Tibial artery (tissue), 4 donors: ENCODE data around the gene ROBO4.

Experiments
- DNase-seq, 2 donors: peaks; one replicate each; pipeline ENCODE4 v3.0.0-alpha.2; 2019
- H3K27ac ChIP-seq, 2 donors: fragments of 200-600 bp; sonication (generic) in 1 of 2; 1 replicate in 1 of 2; 2 replicates in 1 of 2; pipeline ENCODE4 v1.5.1; 2018 to 2019; ENCODE audit warnings: mild to moderate bottlenecking in 1 of 2
- H3K27me3 ChIP-seq, 2 donors: fragments of 200-600 bp; sonication (generic) in 1 of 2; one replicate each; pipeline versions ENCODE4 v1.5.1 to v1.6.0; 2016 to 2019
- H3K36me3 ChIP-seq, 3 donors: fragments of 200-600 bp; sonication (generic) in 2 of 3; one replicate each; pipeline ENCODE4 v1.5.1; 2016 to 2019; ENCODE audit warnings: mild to moderate bottlenecking in 2 of 3
- H3K4me1 ChIP-seq, 4 donors: fragments of 200-600 bp; sonication (generic) in 2 of 4; 1 replicate in 3 of 4; 2 replicates in 1 of 4; pipeline ENCODE4 v1.5.1; 2016 to 2019
- H3K4me3 ChIP-seq, 2 donors: fragments of 200-600 bp; sonication (generic) in 1 of 2; 1 replicate in 1 of 2; 2 replicates in 1 of 2; pipeline ENCODE4 v1.5.1; 2018 to 2019; ENCODE audit warnings: mild to moderate bottlenecking in 2 of 2
- H3K9me3 ChIP-seq, 3 donors: fragments of 200-600 bp; sonication (generic) in 1 of 3; one replicate each; pipeline ENCODE4 v1.5.1; 2016 to 2019
- intact Hi-C: fragments of 100-400 bp; cut with DNase I; formaldehyde crosslinking; loops from one replicate; pipeline ENCODE4 v1.15.0; 2023; ENCODE audit warnings: low total_unique reads
- TF ChIP-seq, protein P1 (sequence below), 2 experiments: fragments of 200-600 bp in 1 of 2; fragments of 450-650 bp in 1 of 2; IDR thresholded peaks; one replicate each; pipeline ENCODE4 v1.5.1; 2017 to 2019; ENCODE audit warnings: antibody characterized with exemption in 2 of 2, mild to moderate bottlenecking in 1 of 2, moderate library complexity in 1 of 2

The ROBO4 gene

DNA sequence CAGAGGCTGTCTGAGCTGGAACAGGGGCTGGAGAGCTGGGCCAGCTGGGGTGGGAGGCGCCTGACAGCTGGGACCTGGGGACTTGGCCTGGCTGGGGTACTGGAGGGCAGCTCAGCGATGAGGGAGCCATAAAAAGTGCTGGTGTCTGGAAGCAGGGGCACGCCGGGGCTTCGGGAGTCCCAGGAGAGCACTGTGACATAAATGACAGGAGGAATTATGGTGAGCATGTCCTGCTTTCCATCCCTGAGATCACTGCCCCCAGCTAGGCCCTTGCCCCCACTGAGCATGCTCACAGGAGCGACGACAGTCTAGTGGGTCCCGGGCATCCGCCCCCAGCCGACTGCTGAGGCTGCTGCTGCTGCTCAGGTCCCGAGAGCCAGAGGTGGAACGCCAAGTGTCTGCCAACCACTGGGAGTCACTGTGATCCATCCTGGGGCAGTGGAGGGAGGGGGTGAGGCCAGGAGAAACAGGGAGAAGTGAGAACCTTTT lies 6.2 kb downstream of the ROBO4 start:
- intact Hi-C loops: no loop called here
- peaks cover 0 to 6% of the 10 kb centered on the region in 2 donors for H3K27me3 ChIP-seq
- no peaks in the 10 kb centered on the region for H3K36me3 ChIP-seq
- peak overlapping the region in 1 of 2 donors; percentile 25 for H3K27ac ChIP-seq
- peak; percentile 29 to 68 for DNase-seq
- H3K4me3 ChIP-seq: no peak overlapping the region
- no peaks in the 10 kb centered on the region for H3K9me3 ChIP-seq
- H3K4me1 ChIP-seq: peaks cover 0 to 11% (median 5%) of the 10 kb centered on the region in 4 donors
- TF ChIP-seq, protein P1, sequence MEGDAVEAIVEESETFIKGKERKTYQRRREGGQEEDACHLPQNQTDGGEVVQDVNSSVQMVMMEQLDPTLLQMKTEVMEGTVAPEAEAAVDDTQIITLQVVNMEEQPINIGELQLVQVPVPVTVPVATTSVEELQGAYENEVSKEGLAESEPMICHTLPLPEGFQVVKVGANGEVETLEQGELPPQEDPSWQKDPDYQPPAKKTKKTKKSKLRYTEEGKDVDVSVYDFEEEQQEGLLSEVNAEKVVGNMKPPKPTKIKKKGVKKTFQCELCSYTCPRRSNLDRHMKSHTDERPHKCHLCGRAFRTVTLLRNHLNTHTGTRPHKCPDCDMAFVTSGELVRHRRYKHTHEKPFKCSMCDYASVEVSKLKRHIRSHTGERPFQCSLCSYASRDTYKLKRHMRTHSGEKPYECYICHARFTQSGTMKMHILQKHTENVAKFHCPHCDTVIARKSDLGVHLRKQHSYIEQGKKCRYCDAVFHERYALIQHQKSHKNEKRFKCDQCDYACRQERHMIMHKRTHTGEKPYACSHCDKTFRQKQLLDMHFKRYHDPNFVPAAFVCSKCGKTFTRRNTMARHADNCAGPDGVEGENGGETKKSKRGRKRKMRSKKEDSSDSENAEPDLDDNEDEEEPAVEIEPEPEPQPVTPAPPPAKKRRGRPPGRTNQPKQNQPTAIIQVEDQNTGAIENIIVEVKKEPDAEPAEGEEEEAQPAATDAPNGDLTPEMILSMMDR (IDR thresholded peaks at IDR 0.05): no peak

DNA sequence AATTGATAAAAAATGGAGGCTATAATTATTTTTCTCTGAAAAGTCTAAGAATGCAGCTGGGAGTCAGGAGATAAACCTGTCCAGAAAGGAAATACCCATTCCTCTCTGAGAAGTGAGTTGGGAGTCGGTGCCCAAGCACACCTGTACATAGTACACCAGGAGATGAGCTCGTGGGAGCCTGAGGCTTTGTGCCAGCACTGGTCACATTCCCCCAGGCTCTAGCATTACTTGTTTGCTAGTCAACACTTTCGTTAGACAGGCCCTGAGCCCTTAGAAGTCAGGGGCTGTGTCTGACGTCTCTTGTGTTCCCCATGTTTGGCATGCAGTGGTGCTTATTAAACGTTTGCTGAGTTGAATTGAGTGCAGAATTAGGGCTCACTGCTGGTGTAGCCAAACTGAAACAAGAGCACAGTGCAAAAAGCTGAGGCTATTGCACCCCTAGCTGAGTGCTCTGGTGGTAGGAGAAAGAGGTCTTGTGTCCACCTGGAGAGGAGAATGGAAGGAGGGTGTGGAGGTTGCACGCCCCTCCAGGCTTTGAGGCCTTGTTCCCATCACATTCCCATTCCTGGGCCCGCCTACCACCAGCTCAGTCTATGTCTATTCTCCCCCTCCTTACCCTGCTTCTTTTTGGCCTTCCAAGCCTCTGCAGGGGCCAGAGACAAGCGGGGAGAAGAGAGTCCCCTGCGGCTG lies 6.8 kb downstream of the ROBO4 start:
- TF ChIP-seq, protein P1 (IDR thresholded peaks at IDR 0.05): no peak
- H3K4me1 ChIP-seq: peaks cover 0 to 11% (median 5%) of the 10 kb centered on the region in 4 donors
- peak in 1 of 2 donors; percentile 55 for DNase-seq
- intact Hi-C loops: no loop called here
- H3K27ac ChIP-seq: peak overlapping the region in 1 of 2 donors; percentile 25
- no peak overlapping the region for H3K4me3 ChIP-seq
- no peaks in the 10 kb centered on the region for H3K9me3 ChIP-seq
- H3K27me3 ChIP-seq: peaks cover 0 to 7% of the 10 kb centered on the region in 2 donors
- H3K36me3 ChIP-seq: no peaks in the 10 kb centered on the region

DNA sequence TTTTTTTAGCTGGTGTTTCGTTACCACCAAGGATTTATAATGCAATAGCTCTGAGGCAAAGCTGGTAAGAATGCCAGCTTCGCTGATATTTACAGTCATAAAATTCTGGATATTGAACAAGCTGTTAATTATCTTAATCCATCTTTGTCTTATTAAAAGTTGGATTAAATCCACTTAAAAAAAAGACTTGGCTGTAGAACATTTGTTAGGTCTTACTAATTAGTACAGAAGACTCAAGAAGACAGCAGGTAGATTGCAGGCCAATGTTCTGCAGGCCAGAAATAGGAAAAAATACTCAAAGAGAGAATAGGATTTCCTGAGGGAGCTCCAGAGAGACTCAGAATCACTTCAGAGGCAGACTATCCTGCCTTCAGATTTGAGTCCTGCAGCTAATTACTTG lies 7.5 kb downstream of the ROBO4 start:
- Histone ChIP-seq H3K4me1 (peaks cover 0 to 11% (median 5%) of the 10 kb centered on the region in 4 donors), H3K4me3 (no peak overlapping the region), H3K27ac (no peak overlapping the region), H3K36me3 (no peaks in the 10 kb centered on the region), H3K27me3 (peaks cover 0 to 8% of the 10 kb centered on the region in 2 donors), H3K9me3 (no peaks in the 10 kb centered on the region)
- TF ChIP-seq, protein P1 (IDR thresholded peaks at IDR 0.05): no peak
- intact Hi-C loops: no loop called here
- no peak for DNase-seq

DNA sequence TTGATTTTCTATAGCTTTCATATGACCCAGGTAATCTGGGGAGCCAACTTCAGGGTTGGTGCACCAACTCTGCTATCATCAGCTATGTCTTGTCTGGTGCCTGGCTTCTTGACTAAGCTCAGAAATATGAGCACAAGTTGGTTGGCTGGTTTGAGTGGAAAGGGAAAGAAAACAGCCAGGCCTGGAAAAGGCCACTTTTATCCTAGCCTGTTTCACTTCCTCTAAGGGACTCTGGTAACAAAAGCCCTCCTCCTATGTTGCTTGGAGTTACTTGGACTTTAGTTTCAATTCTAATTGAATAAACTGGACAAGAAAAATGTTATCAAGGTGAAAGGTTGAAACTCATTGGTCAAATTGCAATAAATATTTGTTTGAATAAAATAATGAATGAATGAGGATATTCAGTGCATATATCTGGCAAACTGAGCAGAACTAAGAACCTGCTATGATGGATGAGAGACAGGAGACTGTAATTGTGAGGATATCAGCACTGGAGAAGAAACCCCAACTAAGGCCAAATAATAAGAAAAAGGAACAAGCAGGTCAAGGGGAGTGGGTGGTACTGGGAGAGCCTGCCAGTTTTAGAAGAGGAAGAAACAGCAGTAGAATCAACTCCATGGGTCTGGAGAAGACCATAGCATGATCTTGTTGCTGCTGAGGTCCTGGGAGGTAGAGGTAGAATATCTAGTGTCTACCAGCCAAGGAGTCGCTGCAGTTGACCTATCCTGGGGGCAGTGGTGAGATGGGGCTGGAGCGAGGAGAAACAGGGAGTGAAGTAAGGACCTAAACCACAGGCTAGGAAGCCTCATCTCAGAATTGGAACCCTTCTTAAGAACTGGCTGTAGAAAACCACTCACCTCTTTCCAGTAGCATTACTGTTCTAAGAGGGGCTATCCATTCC lies 8.2 kb downstream of the ROBO4 start:
- no peak for DNase-seq
- TF ChIP-seq, protein P1 (IDR thresholded peaks at IDR 0.05): no peak
- H3K4me1 ChIP-seq: peaks cover 0 to 11% (median 5%) of the 10 kb centered on the region in 4 donors
- intact Hi-C loops: no loop called here
- H3K4me3 ChIP-seq: no peak overlapping the region
- no peaks in the 10 kb centered on the region for H3K9me3 ChIP-seq
- no peak overlapping the region for H3K27ac ChIP-seq
- peaks cover 0 to 14% of the 10 kb centered on the region in 2 donors for H3K27me3 ChIP-seq
- H3K36me3 ChIP-seq: no peaks in the 10 kb centered on the region

DNA sequence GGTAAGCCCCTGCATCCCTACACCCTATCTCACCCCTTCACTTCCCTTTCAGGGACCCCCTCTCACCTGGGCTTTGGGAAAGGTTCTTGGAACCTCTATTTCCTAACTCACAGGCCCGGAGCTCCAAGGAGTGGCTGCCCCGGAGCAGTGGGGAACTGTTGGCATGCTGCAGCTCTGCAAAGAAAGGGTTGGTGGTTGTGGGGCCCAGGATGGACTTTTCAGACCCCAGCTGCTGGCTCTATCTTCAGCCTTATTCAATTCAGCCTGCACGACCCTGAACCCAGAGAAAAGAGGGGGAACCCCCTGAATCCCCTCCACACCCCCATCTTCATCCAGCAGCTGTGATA lies 10.0 kb downstream of the ROBO4 start:
- no peak overlapping the region for H3K27ac ChIP-seq
- intact Hi-C loops: no loop called here
- TF ChIP-seq, protein P1 (IDR thresholded peaks at IDR 0.05): no peak
- H3K36me3 ChIP-seq: no peaks in the 10 kb centered on the region
- peak in 1 of 2 donors; percentile 48 for DNase-seq
- H3K4me3 ChIP-seq: no peak overlapping the region
- peaks cover 0 to 14% of the 10 kb centered on the region in 2 donors for H3K27me3 ChIP-seq
- H3K9me3 ChIP-seq: no peaks in the 10 kb centered on the region
- peaks cover 0 to 12% (median 5%) of the 10 kb centered on the region in 4 donors for H3K4me1 ChIP-seq
